ENCODE measurements around the gene ZC2HC1C. TPM values are rescaled to one million over a fixed set of nuclear protein-coding genes. Genes with fewer than 3 reads are reported as not detected.
A peak's percentile ranks its signal among the peaks of the same experiment; 100 is the strongest.

ZC2HC1C gene
- total and polyA plus RNA-seq, 2 of the 13 experiments (the other 11 are each of a cell fraction or from before 2014, with no cell fraction given), result 3.3 to 3.5 TPM

GRCh38 chr14:75127903-75128595 lies 58.6 kb downstream of the ZC2HC1C start (continued):
- TF ChIP-seq, protein P1, sequence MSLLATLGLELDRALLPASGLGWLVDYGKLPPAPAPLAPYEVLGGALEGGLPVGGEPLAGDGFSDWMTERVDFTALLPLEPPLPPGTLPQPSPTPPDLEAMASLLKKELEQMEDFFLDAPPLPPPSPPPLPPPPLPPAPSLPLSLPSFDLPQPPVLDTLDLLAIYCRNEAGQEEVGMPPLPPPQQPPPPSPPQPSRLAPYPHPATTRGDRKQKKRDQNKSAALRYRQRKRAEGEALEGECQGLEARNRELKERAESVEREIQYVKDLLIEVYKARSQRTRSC (CRISPR knock-in tag; IDR thresholded peaks at IDR 0.05; ENCODE audit: low read depth), result no peak
- no peak for TF ChIP-seq ZNF501 (CRISPR knock-in tag; IDR thresholded peaks at IDR 0.05)
- TF ChIP-seq SIN3B (IDR thresholded peaks at IDR 0.05; ENCODE audit: low read length), result no peak
- peak; percentile 31 for TF ChIP-seq FOSL2 (CRISPR knock-in tag; IDR thresholded peaks at IDR 0.05)
- 0 out of 2 replicates have a peak, but pooled peaks have one; percentile 31 for TF ChIP-seq NCOA2 (CRISPR knock-in tag; IDR thresholded peaks at IDR 0.05)
- TF ChIP-seq ETV6 (CRISPR knock-in tag; conservative IDR thresholded peaks at IDR 0.05), result no peak
- TF ChIP-seq, protein P2, sequence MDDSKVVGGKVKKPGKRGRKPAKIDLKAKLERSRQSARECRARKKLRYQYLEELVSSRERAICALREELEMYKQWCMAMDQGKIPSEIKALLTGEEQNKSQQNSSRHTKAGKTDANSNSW (CRISPR knock-in tag; IDR thresholded peaks at IDR 0.05; ENCODE audit: borderline replicate concordance), result no peak
- TF ChIP-seq ZBTB3 (CRISPR knock-in tag; IDR thresholded peaks at IDR 0.05; ENCODE audit: borderline replicate concordance, low read depth), result no peak
- TF ChIP-seq, protein P3, sequence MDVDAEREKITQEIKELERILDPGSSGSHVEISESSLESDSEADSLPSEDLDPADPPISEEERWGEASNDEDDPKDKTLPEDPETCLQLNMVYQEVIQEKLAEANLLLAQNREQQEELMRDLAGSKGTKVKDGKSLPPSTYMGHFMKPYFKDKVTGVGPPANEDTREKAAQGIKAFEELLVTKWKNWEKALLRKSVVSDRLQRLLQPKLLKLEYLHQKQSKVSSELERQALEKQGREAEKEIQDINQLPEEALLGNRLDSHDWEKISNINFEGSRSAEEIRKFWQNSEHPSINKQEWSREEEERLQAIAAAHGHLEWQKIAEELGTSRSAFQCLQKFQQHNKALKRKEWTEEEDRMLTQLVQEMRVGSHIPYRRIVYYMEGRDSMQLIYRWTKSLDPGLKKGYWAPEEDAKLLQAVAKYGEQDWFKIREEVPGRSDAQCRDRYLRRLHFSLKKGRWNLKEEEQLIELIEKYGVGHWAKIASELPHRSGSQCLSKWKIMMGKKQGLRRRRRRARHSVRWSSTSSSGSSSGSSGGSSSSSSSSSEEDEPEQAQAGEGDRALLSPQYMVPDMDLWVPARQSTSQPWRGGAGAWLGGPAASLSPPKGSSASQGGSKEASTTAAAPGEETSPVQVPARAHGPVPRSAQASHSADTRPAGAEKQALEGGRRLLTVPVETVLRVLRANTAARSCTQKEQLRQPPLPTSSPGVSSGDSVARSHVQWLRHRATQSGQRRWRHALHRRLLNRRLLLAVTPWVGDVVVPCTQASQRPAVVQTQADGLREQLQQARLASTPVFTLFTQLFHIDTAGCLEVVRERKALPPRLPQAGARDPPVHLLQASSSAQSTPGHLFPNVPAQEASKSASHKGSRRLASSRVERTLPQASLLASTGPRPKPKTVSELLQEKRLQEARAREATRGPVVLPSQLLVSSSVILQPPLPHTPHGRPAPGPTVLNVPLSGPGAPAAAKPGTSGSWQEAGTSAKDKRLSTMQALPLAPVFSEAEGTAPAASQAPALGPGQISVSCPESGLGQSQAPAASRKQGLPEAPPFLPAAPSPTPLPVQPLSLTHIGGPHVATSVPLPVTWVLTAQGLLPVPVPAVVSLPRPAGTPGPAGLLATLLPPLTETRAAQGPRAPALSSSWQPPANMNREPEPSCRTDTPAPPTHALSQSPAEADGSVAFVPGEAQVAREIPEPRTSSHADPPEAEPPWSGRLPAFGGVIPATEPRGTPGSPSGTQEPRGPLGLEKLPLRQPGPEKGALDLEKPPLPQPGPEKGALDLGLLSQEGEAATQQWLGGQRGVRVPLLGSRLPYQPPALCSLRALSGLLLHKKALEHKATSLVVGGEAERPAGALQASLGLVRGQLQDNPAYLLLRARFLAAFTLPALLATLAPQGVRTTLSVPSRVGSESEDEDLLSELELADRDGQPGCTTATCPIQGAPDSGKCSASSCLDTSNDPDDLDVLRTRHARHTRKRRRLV (CRISPR knock-in tag; IDR thresholded peaks at IDR 0.05), result no peak
- peak; percentile 6; the same call in 1 of the 2 replicates for TF ChIP-seq ZNF629 (CRISPR knock-in tag; conservative IDR thresholded peaks at IDR 0.05)
- no peak for TF ChIP-seq HNF1A (IDR thresholded peaks at IDR 0.05; ENCODE audit: low read depth)
- TF ChIP-seq HNF1A (CRISPR knock-in tag; IDR thresholded peaks at IDR 0.05; ENCODE audit: borderline replicate concordance), result no peak
- no peak for TF ChIP-seq RFXAP (CRISPR knock-in tag; IDR thresholded peaks at IDR 0.05; ENCODE audit: borderline replicate concordance)
- TF ChIP-seq, protein P4, sequence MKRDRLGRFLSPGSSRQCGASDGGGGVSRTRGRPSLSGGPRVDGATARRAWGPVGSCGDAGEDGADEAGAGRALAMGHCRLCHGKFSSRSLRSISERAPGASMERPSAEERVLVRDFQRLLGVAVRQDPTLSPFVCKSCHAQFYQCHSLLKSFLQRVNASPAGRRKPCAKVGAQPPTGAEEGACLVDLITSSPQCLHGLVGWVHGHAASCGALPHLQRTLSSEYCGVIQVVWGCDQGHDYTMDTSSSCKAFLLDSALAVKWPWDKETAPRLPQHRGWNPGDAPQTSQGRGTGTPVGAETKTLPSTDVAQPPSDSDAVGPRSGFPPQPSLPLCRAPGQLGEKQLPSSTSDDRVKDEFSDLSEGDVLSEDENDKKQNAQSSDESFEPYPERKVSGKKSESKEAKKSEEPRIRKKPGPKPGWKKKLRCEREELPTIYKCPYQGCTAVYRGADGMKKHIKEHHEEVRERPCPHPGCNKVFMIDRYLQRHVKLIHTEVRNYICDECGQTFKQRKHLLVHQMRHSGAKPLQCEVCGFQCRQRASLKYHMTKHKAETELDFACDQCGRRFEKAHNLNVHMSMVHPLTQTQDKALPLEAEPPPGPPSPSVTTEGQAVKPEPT (CRISPR knock-in tag; IDR thresholded peaks at IDR 0.05; ENCODE audit: low read depth), result no peak
- TF ChIP-seq, protein P5, sequence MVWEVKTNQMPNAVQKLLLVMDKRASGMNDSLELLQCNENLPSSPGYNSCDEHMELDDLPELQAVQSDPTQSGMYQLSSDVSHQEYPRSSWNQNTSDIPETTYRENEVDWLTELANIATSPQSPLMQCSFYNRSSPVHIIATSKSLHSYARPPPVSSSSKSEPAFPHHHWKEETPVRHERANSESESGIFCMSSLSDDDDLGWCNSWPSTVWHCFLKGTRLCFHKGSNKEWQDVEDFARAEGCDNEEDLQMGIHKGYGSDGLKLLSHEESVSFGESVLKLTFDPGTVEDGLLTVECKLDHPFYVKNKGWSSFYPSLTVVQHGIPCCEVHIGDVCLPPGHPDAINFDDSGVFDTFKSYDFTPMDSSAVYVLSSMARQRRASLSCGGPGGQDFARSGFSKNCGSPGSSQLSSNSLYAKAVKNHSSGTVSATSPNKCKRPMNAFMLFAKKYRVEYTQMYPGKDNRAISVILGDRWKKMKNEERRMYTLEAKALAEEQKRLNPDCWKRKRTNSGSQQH (CRISPR knock-in tag; IDR thresholded peaks at IDR 0.05; ENCODE audit: low read depth), result no peak
